TTC549 (cell line): ENCODE results near the gene COMMD1.

Experiments used
- FAIRE-seq: peaks from 2 replicates; lab custom pipeline; 2012; peaks lifted over from hg19 to GRCh38; lab: Jason Lieb, UNC

Gene COMMD1

GRCh38 chr2:62181843-62182242 is 276.4 kb downstream of the COMMD1 start:
- FAIRE-seq: no peak

DNA sequence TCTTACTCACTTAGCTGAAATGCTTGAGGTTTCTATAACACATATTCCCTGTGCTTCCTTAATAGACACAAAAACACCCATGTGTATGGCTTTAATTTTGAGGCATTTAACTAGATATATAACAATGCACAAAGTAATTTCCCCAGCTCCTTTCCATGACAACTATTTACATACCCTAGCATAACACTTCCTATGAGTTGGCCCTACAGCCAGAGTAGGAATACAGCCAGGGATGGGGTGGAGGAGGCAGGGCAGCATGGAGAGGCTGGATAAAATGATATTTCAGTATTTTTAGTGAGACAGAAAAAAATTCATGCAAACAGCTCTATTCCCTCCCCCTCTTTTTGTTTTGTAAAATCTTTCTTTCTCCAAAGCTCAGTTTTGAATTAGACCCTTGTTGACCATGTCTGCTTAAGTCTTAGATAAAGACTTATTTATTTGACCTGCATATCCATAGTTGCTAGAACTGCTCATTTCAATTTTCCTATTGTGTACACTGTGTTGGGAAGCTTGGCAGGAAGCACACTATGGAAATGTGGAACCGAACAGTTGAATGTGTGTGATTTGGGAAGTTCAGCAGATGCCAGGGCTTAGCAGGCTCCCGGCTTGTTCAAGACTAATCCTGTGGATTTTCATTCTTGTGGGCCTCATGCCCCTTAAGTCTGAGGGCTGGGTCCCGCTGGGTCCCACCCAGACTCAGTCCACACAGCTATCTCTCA is 279.2 kb downstream of the COMMD1 start:
- no peak for FAIRE-seq
